Mucosa of gallbladder (tissue), 1 donor: ENCODE results near the gene BCAR1. TPM values are rescaled to one million over a fixed set of nuclear protein-coding genes. Genes with fewer than 3 reads are reported as not detected.
"Not testable (repeated sequence)": the region's sequence is repeated elsewhere in the genome, so short reads cannot be mapped to it uniquely, and the experiment has no call there.

Source experiments
- DNase-seq: peaks from one replicate; pipeline ENCODE4 v3.0.0-alpha.2; 2020; ENCODE audit warnings: low spot score
- total RNA-seq: library from RNA; stranded (reverse); gene quantifications from one replicate; pipeline ENCODE4 v1.2.1, GENCODE V29; 2021
- donor health status: DM: no; HTN: no; CAD: no.

Gene BCAR1, protein sequence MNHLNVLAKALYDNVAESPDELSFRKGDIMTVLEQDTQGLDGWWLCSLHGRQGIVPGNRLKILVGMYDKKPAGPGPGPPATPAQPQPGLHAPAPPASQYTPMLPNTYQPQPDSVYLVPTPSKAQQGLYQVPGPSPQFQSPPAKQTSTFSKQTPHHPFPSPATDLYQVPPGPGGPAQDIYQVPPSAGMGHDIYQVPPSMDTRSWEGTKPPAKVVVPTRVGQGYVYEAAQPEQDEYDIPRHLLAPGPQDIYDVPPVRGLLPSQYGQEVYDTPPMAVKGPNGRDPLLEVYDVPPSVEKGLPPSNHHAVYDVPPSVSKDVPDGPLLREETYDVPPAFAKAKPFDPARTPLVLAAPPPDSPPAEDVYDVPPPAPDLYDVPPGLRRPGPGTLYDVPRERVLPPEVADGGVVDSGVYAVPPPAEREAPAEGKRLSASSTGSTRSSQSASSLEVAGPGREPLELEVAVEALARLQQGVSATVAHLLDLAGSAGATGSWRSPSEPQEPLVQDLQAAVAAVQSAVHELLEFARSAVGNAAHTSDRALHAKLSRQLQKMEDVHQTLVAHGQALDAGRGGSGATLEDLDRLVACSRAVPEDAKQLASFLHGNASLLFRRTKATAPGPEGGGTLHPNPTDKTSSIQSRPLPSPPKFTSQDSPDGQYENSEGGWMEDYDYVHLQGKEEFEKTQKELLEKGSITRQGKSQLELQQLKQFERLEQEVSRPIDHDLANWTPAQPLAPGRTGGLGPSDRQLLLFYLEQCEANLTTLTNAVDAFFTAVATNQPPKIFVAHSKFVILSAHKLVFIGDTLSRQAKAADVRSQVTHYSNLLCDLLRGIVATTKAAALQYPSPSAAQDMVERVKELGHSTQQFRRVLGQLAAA
- total RNA-seq: 223 TPM

DNA sequence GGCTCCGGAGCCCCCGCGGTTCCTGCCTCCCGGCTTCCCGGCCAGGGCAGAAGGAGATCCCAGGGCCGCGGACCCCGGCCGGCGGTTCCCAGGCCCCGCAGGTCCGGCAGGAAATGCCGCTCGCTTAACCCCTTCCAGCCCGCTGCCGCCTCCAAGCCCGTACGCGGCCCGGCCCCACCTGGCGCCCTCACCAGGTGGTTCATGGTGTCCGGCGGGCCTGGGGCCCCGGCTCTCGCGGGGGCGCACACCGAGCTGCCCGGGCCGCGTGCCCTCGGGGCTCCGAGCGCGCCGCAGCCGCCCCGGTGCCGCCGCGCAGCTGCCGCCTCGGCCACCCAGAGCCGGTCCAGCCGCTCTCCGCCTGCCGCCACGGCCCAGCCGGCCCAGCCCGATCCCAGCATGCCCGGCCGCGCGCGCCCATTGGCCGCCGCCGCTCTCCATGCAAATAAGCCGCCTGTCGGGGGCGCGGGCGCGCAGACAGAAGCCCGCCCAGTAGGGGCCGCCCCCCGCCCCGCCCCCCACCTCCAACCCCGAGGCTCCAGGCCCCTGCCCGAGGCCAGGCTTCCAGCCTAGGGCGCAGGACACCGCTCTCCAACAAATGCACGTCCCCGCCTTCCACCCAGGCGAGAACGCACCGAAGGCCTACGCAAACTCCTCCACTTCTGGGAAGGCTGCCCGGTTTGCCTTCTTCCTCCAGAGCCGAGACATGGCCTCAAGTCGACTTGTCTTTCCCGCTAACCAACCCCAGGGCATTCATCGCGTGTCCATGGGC lies at the start of gene BCAR1:
TSS of gene BCAR1 (minus strand) at position 345 of the 769 bp plus-strand sequence. CDS start at position 203, 142 bp downstream.
- peak; percentile 90 for DNase-seq

- DNase-seq: no peak
Measured at GRCh38 chr16:75298267-75298666, 46.8 kb upstream of the BCAR1 start.

DNA sequence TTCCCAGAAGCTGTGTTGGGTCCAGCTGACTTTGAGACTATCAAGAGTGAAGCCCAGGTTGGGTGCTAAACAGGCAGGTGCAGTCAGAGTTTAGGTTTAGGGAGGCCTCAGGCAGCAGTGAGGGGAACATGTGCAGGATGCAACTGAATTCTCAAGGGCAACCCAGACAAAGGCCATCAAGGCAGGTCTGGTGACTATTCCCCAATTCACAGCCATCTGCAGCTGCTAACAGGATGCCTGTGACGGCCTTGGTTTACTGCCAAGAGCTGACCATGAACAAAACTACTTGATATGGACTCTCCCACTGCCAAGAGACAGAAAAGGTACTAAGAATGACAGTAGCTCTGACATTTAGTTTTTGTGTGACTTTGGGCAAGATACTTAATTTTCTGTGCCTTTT lies 45.2 kb upstream of the BCAR1 start:
- no peak for DNase-seq

DNA sequence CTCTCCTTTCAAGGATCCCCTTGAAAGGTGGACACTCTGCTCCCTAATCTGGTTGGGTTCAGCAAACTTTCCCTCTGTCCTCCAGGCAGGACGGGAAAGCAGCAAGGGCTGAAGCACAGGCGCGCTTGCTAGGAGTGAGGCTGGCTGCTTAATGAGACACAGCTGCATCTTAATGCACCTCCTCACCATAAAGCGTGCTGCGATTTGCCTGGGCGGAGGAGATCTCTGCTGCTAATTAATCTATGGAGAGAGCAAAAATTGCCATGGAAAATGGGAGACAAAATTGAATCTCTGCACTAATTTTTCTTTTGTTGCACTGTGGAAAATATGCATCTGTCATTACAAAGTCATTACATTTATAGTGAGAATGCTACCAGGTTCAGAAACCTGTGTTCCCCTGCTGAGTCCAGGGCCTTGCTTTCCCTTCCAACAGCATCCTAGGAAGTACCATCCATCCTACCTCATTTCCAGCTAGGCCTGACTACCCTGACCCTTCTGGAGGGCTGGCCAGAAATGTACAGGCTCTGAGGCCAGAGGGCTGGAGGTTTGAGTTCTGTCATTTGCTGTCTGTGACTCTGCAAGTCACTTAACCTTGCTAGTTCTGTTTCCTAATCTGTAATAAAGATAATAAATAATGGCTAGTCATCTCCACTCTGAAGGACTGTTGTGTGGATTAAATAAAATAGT lies 43.5 kb upstream of the BCAR1 start:
- DNase-seq: no peak

GRCh38 chr16:75293772-75294171 lies 42.3 kb upstream of the BCAR1 start:
- DNase-seq: no peak

DNA sequence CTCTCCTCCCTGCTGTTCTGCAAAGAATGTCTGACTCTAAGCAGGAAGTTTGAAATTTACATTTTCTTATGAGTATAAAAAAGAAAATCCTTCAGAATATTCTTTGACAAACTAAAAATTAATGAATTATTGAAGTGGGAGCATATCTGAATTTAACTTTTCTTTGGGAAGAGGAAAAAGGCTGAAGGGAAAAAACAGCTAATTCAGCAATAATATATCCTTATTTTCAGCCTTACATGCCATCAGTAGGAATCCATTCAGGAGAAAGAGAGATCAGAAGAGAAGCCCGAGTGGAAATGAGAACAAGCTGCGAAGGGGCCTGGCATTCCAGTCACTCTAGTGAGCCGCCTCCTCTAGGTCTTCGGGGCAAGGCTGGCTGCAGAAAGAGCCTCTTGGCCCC lies 41.7 kb upstream of the BCAR1 start:
- DNase-seq: no peak

- DNase-seq: no peak
Measured at GRCh38 chr16:75292691-75293090, 41.3 kb upstream of the BCAR1 start.

- no peak for DNase-seq
Measured at GRCh38 chr16:75289189-75289588, 37.8 kb upstream of the BCAR1 start.

- no peak for DNase-seq
Measured at GRCh38 chr16:75288596-75289120, 37.2 kb upstream of the BCAR1 start.

DNA sequence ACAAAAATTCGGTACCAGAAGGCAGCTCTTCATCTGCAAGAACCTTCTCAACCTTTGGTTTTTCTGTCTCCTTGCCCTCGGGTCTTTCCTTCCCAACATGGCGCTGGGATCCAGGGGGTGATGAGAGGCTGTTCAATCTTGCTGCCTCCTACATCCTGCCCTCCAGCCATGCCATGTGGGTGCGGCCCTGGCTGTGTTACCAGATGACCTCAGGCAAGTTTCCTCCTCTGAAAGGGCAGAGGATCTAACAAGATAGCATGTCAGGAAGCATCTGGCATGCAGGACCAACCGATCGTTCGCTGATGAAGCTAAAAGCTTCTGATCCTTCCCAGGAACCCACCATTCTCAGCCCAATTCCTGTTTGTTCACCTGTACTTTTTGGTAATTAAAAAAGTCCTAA lies 36.8 kb upstream of the BCAR1 start:
- no peak for DNase-seq

DNA sequence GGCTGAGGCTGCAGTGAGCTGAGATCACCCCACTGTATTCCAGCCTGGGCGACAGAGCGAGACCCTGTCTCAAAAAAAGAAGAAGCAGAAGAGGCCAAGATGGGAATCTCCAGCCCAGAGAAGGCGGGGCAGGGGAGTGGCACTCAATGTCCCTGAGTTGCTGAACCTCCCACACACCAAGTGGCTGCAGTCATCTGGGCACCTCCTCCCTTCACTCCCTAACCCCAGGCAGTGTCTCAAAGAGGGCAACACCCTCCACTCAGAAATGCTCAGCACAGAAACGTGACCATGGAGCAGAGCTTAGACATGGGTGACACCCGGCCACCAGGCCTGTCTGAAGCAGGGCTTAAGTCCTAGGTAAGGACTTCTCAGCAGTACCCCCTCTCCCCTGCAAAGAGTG lies 36.3 kb upstream of the BCAR1 start:
- DNase-seq: no peak

DNA sequence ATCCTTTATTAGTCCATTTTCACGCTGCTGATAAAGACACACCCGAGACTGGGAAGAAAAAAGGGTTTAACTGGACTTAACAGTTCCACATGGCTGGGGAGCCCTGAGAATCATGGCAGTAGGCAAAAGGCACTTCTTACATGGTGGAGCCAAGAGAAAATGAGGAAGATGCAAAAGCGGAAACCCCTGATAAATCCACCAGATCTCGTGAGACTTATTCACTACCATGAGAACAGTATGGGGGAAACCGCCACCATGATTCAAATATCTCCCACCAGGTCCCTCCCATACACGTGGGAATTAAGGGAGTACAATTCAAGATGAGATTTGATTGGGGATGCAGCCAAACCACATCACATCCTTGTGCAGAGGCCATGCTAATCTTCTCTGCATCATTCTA lies 35.0 kb upstream of the BCAR1 start:
- no peak for DNase-seq

GRCh38 chr16:75282466-75283281 lies 31.2 kb upstream of the BCAR1 start:
- DNase-seq: no peak

GRCh38 chr16:75281826-75282225 lies 30.4 kb upstream of the BCAR1 start:
- DNase-seq: no peak

- not testable (repeated sequence) for DNase-seq
Measured at GRCh38 chr16:75281009-75281408, 29.6 kb upstream of the BCAR1 start.

DNA sequence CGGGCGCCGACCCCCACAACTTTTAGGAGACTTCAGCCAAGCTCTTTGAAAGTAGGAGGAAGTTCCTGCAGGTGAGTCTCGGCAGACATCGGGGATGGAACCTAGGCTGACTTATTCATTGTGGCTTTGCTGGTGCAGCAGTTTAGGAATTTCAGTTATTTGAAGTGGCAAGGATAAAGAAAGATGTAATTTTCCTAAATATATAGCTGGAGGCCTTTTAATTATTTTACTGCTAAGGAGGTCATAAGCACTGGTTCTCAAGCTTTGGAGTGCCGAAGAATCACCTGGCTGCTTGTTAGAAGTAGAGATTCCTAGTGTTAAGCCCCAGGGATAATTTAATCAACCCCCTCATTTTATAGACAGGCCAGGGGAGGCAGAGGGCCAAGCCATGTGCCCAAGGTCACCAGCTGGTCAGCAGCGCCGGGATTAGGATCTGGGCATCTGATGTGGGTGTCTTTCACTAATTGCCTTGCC lies 28.9 kb upstream of the BCAR1 start:
- no peak for DNase-seq

DNA sequence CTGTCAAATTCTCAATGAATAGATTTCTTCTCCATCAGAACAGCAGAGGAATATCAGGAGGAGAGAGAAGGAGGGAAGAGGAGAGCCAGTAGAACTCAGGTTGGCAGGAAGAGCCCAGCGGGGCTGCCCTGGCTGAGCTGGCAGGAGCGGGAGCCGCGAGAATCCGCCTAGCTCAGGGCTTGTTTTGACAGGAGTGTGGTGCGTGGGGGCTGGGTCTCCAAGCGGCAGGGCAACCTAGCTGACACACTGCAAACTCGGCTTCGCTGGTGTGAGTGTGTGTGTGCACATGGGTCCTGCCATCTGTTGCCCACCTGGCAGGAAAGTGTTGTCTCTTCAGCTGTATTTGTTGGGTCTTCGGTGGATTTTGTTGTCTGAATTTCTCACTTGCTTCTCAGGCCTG lies 27.9 kb upstream of the BCAR1 start:
- no peak for DNase-seq

GRCh38 chr16:75273054-75273925 lies 21.9 kb upstream of the BCAR1 start:
- DNase-seq: no peak

- not testable (repeated sequence) for DNase-seq
Measured at GRCh38 chr16:75272629-75273028, 21.2 kb upstream of the BCAR1 start.
